Endothelial cell of umbilical vein (primary cell): Measurements from ENCODE around the gene FGF6.

Source experiments
- POLR2A ChIP-seq: IDR thresholded peaks from 2 replicates; pipeline ENCODE4 v1.6.1; 2012; ENCODE audit warnings: low read depth, mild to moderate bottlenecking, control low read depth, low read length
- POLR2AphosphoS5 ChIP-seq: IDR thresholded peaks from 2 replicates; pipeline ENCODE4 v1.6.1; 2012; ENCODE audit warnings: low read depth, mild to moderate bottlenecking, control low read depth, low read length, moderate library complexity; ENCODE audit not compliant: insufficient read depth
- TF ChIP-seq, protein P1 (sequence below), 2 donors: IDR thresholded peaks; 1 replicate in 1 of 2; 2 replicates in 1 of 2; pipeline ENCODE4 v1.5.1; 2011; ENCODE audit warnings: low read length in 2 of 2, mild to moderate bottlenecking in 2 of 2, moderate library complexity in 2 of 2, control low read depth in 1 of 2, inconsistent platforms in 1 of 2, low read depth in 1 of 2; ENCODE audit not compliant: insufficient read depth in 1 of 2; ENCODE audit errors: extremely low read depth in 1 of 2

DNA sequence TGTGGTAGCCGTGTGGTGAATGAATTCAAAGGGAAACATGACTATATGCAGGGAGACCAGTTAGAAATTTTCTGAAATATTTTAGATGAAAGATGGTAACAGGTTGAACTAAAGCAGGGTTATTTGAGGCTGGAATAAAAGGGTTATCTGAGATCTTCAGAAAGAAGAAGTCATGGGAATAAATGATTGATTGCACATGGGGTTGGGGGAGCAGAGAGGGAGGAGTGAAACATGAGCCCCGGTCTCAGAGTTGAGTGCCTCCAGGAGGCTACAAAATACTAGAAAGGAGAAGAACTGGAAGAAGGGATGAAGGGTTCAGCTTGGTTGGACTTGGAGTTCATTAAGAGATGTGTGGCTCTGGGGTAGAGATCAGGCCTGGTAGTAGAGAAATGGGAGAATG is 49.8 kb downstream of the FGF6 start:
- TF ChIP-seq, protein P1, sequence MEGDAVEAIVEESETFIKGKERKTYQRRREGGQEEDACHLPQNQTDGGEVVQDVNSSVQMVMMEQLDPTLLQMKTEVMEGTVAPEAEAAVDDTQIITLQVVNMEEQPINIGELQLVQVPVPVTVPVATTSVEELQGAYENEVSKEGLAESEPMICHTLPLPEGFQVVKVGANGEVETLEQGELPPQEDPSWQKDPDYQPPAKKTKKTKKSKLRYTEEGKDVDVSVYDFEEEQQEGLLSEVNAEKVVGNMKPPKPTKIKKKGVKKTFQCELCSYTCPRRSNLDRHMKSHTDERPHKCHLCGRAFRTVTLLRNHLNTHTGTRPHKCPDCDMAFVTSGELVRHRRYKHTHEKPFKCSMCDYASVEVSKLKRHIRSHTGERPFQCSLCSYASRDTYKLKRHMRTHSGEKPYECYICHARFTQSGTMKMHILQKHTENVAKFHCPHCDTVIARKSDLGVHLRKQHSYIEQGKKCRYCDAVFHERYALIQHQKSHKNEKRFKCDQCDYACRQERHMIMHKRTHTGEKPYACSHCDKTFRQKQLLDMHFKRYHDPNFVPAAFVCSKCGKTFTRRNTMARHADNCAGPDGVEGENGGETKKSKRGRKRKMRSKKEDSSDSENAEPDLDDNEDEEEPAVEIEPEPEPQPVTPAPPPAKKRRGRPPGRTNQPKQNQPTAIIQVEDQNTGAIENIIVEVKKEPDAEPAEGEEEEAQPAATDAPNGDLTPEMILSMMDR (IDR thresholded peaks at IDR 0.05; ENCODE audit: extremely low read depth in 1 of 2, insufficient read depth in 1 of 2, low read depth in 1 of 2, low read length in 2 of 2): no peak
- TF ChIP-seq POLR2AphosphoS5 (no peak), POLR2A (no peak)
